Measurements from ENCODE around the gene PHACTR1.

The PHACTR1 gene

GRCh38 chr6:13294499-13295069 is 578.0 kb downstream of the PHACTR1 start:
- no peak for DNase-seq (ENCODE audit: extremely low read depth in 1 of 2, low read depth in 1 of 2)

- no peak for DNase-seq (ENCODE audit: extremely low read depth in 1 of 2, low read depth in 1 of 2)
Observed at GRCh38 chr6:13295576-13295975, 579.0 kb downstream of the PHACTR1 start.

- no peak for DNase-seq (ENCODE audit: extremely low read depth in 1 of 2, low read depth in 1 of 2)
Observed at GRCh38 chr6:13296536-13296997, 580.0 kb downstream of the PHACTR1 start.

GRCh38 chr6:13297391-13297790 is 580.8 kb downstream of the PHACTR1 start:
- DNase-seq (ENCODE audit: extremely low read depth in 1 of 2, low read depth in 1 of 2), result no peak

GRCh38 chr6:13298446-13298845 is 581.9 kb downstream of the PHACTR1 start:
- DNase-seq (ENCODE audit: extremely low read depth in 1 of 2, low read depth in 1 of 2), result no peak

- no peak for DNase-seq (ENCODE audit: extremely low read depth in 1 of 2, low read depth in 1 of 2)
Observed at GRCh38 chr6:13299403-13299821, 582.8 kb downstream of the PHACTR1 start.

GRCh38 chr6:13299918-13300317 is 583.4 kb downstream of the PHACTR1 start:
- DNase-seq (ENCODE audit: extremely low read depth in 1 of 2, low read depth in 1 of 2), result no peak

- DNase-seq (ENCODE audit: extremely low read depth in 1 of 2, low read depth in 1 of 2), result no peak
Observed at GRCh38 chr6:13300643-13301590, 584.4 kb downstream of the PHACTR1 start.

- no peak for DNase-seq (ENCODE audit: extremely low read depth in 1 of 2, low read depth in 1 of 2)
Observed at GRCh38 chr6:13302291-13302690, 585.7 kb downstream of the PHACTR1 start.

- peak; percentile 21 to 55 for DNase-seq (ENCODE audit: extremely low read depth in 1 of 2, low read depth in 1 of 2)
Observed at GRCh38 chr6:13302751-13303667, 586.4 kb downstream of the PHACTR1 start.

GRCh38 chr6:13303668-13304017 is 587.1 kb downstream of the PHACTR1 start:
- no peak for DNase-seq (ENCODE audit: extremely low read depth in 1 of 2, low read depth in 1 of 2)

- no peak for DNase-seq (ENCODE audit: extremely low read depth in 1 of 2, low read depth in 1 of 2)
Observed at GRCh38 chr6:13304101-13304500, 587.5 kb downstream of the PHACTR1 start.

GRCh38 chr6:13304580-13305260 is 588.2 kb downstream of the PHACTR1 start:
- no peak for DNase-seq (ENCODE audit: extremely low read depth in 1 of 2, low read depth in 1 of 2)

- DNase-seq (ENCODE audit: extremely low read depth in 1 of 2, low read depth in 1 of 2), result no peak
Observed at GRCh38 chr6:13305288-13305687, 588.7 kb downstream of the PHACTR1 start.

- DNase-seq (ENCODE audit: extremely low read depth in 1 of 2, low read depth in 1 of 2), result no peak
Observed at GRCh38 chr6:13305791-13306190, 589.2 kb downstream of the PHACTR1 start.

GRCh38 chr6:13307508-13307995 is 591.0 kb downstream of the PHACTR1 start:
- no peak for DNase-seq (ENCODE audit: extremely low read depth in 1 of 2, low read depth in 1 of 2)

- no peak for DNase-seq (ENCODE audit: extremely low read depth in 1 of 2, low read depth in 1 of 2)
Observed at GRCh38 chr6:13308332-13308731, 591.8 kb downstream of the PHACTR1 start.

- no peak for DNase-seq (ENCODE audit: extremely low read depth in 1 of 2, low read depth in 1 of 2)
Observed at GRCh38 chr6:13311155-13311554, 594.6 kb downstream of the PHACTR1 start.

- no peak for DNase-seq (ENCODE audit: extremely low read depth in 1 of 2, low read depth in 1 of 2)
Observed at GRCh38 chr6:13314806-13315205, 598.2 kb downstream of the PHACTR1 start.

GRCh38 chr6:13315896-13316295 is 599.3 kb downstream of the PHACTR1 start:
- DNase-seq (ENCODE audit: extremely low read depth in 1 of 2, low read depth in 1 of 2), result no peak
